Keratinocyte (primary cell): ENCODE results near the gene SRP68. TPM values are rescaled to one million over a fixed set of nuclear protein-coding genes. Genes with fewer than 3 reads are reported as not detected.

Experiments used
- DNase-seq: peaks from one replicate; pipeline ENCODE4 v3.0.0-alpha.2; 2011; ENCODE audit warnings: low read depth, missing footprints, low spot score
- FAIRE-seq: peaks from 2 replicates; lab custom pipeline; 2011; peaks lifted over from hg19 to GRCh38; lab: Jason Lieb, UNC
- H2AFZ ChIP-seq: 2 replicates; pipeline ENCODE4 v1.6.0; 2012; ENCODE audit warnings: low read length, control low read depth, inconsistent platforms; ENCODE audit not compliant: control insufficient read depth
- H3K27ac ChIP-seq: 2 replicates; pipeline ENCODE4 v1.5.1; 2011; ENCODE audit warnings: low read length; ENCODE audit not compliant: control insufficient read depth, insufficient read depth
- H3K27me3 ChIP-seq: 3 replicates; pipeline ENCODE4 v1.6.0; 2011; ENCODE audit warnings: low read length; ENCODE audit not compliant: control insufficient read depth, insufficient read depth; ENCODE audit errors: extremely low read depth
- H3K36me3 ChIP-seq, 2 experiments: 2 replicates in 1 of 2; 3 replicates in 1 of 2; pipeline ENCODE4 v1.5.1; 2011; ENCODE audit warnings: low read length in 2 of 2, mild to moderate bottlenecking in 1 of 2; ENCODE audit not compliant: control insufficient read depth in 2 of 2, insufficient read depth in 2 of 2; ENCODE audit errors: extremely low read depth in 1 of 2
- H3K4me1 ChIP-seq: 3 replicates; pipeline ENCODE4 v1.5.1; 2011; ENCODE audit warnings: low read length; ENCODE audit not compliant: control insufficient read depth, insufficient read depth; ENCODE audit errors: extremely low read depth
- H3K4me2 ChIP-seq: 3 replicates; pipeline ENCODE4 v1.6.0; 2011; ENCODE audit warnings: low read depth, low read length; ENCODE audit not compliant: control insufficient read depth, insufficient read depth; ENCODE audit errors: extremely low read depth
- H3K4me3 ChIP-seq, 3 experiments: fragments of 200-600 bp in 1 of 3; sonication (generic) in 1 of 3; 2 replicates in 2 of 3; 3 replicates in 1 of 3; pipeline ENCODE4 v1.5.1; 2011 to 2016; ENCODE audit warnings: low read length in 3 of 3, mild to moderate bottlenecking in 3 of 3, control low read depth in 2 of 3, inconsistent platforms in 1 of 3, low read depth in 1 of 3, mixed read lengths in 1 of 3, mixed run types in 1 of 3, moderate library complexity in 1 of 3; ENCODE audit not compliant: control insufficient read depth in 2 of 3, insufficient read depth in 2 of 3; ENCODE audit errors: extremely low read depth in 1 of 3
- H3K79me2 ChIP-seq: 2 replicates; pipeline ENCODE4 v1.6.0; 2012; ENCODE audit warnings: low read length; ENCODE audit not compliant: control insufficient read depth, insufficient read depth
- H3K9ac ChIP-seq: 3 replicates; pipeline ENCODE4 v1.6.0; 2011; ENCODE audit warnings: low read length; ENCODE audit not compliant: control insufficient read depth, insufficient read depth; ENCODE audit errors: extremely low read depth
- H3K9me1 ChIP-seq: 3 replicates; pipeline ENCODE4 v1.6.0; 2011; ENCODE audit warnings: low read length; ENCODE audit not compliant: control insufficient read depth, insufficient read depth; ENCODE audit errors: extremely low read depth
- H3K9me3 ChIP-seq: 2 replicates; pipeline ENCODE4 v1.5.1; 2012; ENCODE audit warnings: low read depth, low read length; ENCODE audit not compliant: control insufficient read depth
- H4K20me1 ChIP-seq: 3 replicates; pipeline ENCODE4 v1.6.0; 2011; ENCODE audit warnings: low read length; ENCODE audit not compliant: control insufficient read depth, insufficient read depth; ENCODE audit errors: extremely low read depth
- CTCF ChIP-seq, 3 experiments: IDR thresholded peaks in 1 of 3; conservative IDR thresholded peaks in 1 of 3; optimal IDR thresholded peaks in 1 of 3; 2 replicates in 2 of 3; 3 replicates in 1 of 3; pipeline versions ENCODE3 to v1.5.1; 2011; ENCODE audit warnings: low read length in 3 of 3, mild to moderate bottlenecking in 3 of 3, moderate library complexity in 2 of 3, control low read depth in 1 of 3, inconsistent platforms in 1 of 3; ENCODE audit not compliant: insufficient read depth in 2 of 3; ENCODE audit errors: extremely low read depth in 1 of 3
- EZH2 ChIP-seq: IDR thresholded peaks from one replicate; pipeline ENCODE4 v1.6.1; 2012; ENCODE audit warnings: inconsistent platforms, mild to moderate bottlenecking, low read length, moderate library complexity
- dilution Hi-C: fragments of 300-500 bp; cut with MboI; formaldehyde crosslinking; loops from one replicate; pipeline ENCODE4 v1.7.0; 2020; ENCODE audit warnings: low sequenced_read_pairs; ENCODE audit not compliant: extremely low pct_ligation_motif_present
- polyA plus RNA-seq, 5 experiments: library from polyadenylated mRNA; depleted of rRNA in 3 of 5; stranded (reverse) in 3 of 5; stranded (forward) in 1 of 5; unstranded in 1 of 5; fragments of >200 nt; gene quantifications; 1 replicate in 1 of 5; 2 replicates in 3 of 5; 3 replicates in 1 of 5; pipeline versions ENCODE4 v1.2.1 to v1.2.3, GENCODE V29; 2011 to 2012; ENCODE audit warnings: missing spikeins in 2 of 5, low read depth in 1 of 5, low replicate concordance in 1 of 5

SRP68 gene
- polyA plus RNA-seq, 1 donor (not counting 4 experiments of a cell fraction or from before 2014, with no cell fraction given), result 81.3 TPM

- Histone ChIP-seq H2AFZ (no peak overlapping the region), H3K4me1 (no peaks in the 10 kb centered on the region), H3K9me3 (no peaks in the 10 kb centered on the region), H3K27me3 (no peaks in the 10 kb centered on the region), H3K79me2 (no peaks in the 10 kb centered on the region), H3K4me2 (no peak overlapping the region), H4K20me1 (no peaks in the 10 kb centered on the region), H3K27ac (no peak overlapping the region), H3K9me1 (peaks cover 2% of the 10 kb centered on the region), H3K4me3 (no peak overlapping the region), H3K36me3 (peaks cover 29 to 50% of the 10 kb centered on the region in 2 experiments), H3K9ac (no peak overlapping the region)
- TF ChIP-seq CTCF (optimal IDR thresholded peaks at IDR 0.05 in 1 of 3, IDR thresholded peaks at IDR 0.05 in 1 of 3, conservative IDR thresholded peaks at IDR 0.05 in 1 of 3; ENCODE audit: extremely low read depth in 1 of 3, insufficient read depth in 2 of 3, low read length in 3 of 3) (no peak), EZH2 (no peak)
- DNase-seq (no peak), FAIRE-seq (no peak)
- dilution Hi-C loops, result no loop called here
Observed at GRCh38 chr17:76091526-76092286, 19.4 kb upstream of the SRP68 start.

GRCh38 chr17:76090517-76091129 lies 18.3 kb upstream of the SRP68 start:
- Histone ChIP-seq H3K4me2 (no peak overlapping the region), H3K4me3 (no peak overlapping the region), H3K27me3 (no peaks in the 10 kb centered on the region), H3K36me3 (peaks cover 26 to 48% of the 10 kb centered on the region in 2 experiments), H3K4me1 (no peaks in the 10 kb centered on the region), H4K20me1 (no peaks in the 10 kb centered on the region), H3K9me3 (no peaks in the 10 kb centered on the region), H2AFZ (no peak overlapping the region), H3K27ac (no peak overlapping the region), H3K9me1 (peaks cover 2% of the 10 kb centered on the region), H3K79me2 (no peaks in the 10 kb centered on the region), H3K9ac (no peak overlapping the region)
- DNase-seq, result no peak
- FAIRE-seq, result no peak
- dilution Hi-C loops, result no loop called here
- no peak for TF ChIP-seq CTCF (optimal IDR thresholded peaks at IDR 0.05 in 1 of 3, IDR thresholded peaks at IDR 0.05 in 1 of 3, conservative IDR thresholded peaks at IDR 0.05 in 1 of 3; ENCODE audit: extremely low read depth in 1 of 3, insufficient read depth in 2 of 3, low read length in 3 of 3)
- TF ChIP-seq EZH2, result no peak
